HT-29 (cell line): ENCODE results near the gene CKAP2L. TPM values are rescaled to one million over a fixed set of nuclear protein-coding genes. Genes with fewer than 3 reads are reported as not detected.

Source experiments
- DNase-seq: peaks from one replicate; pipeline ENCODE4 v3.0.0-alpha.2; 2015; ENCODE audit warnings: low spot score
- total RNA-seq: library from RNA; depleted of rRNA; stranded (reverse); fragments of >200 nt; shearing (Covaris generic); gene quantifications from 2 replicates; pipeline ENCODE4 v1.2.3, GENCODE V29; 2014

CKAP2L gene
- total RNA-seq, 1 experiment from 2014 or later = 2.5 TPM

GRCh38 chr2:112765251-112765650 is 842 bp upstream of the CKAP2L start:
- DNase-seq = no peak

DNA sequence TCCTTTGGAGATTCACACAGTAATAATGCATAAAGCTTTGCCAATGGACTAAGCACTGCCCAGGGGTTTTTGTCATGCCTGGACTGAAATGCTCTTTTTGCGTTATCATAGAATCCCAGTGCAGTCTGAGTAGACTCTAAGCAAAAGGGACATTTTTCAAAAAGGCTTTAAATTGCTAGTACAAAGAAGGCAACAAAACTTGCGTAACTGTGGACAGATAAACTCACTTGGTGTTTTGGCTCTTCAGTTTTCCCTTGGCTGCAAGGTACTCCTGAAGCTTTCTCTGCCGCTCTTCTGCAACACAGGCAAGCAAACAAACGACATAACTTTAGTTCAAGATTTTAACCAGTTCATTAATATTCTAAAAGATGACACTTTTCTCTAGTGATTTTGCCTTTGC is 2.1 kb downstream of the CKAP2L start:
- DNase-seq = no peak

- DNase-seq = no peak
Measured at GRCh38 chr2:112760149-112760548, 4.3 kb downstream of the CKAP2L start.

- no peak for DNase-seq
Measured at GRCh38 chr2:112758711-112759110, 5.7 kb downstream of the CKAP2L start.

DNA sequence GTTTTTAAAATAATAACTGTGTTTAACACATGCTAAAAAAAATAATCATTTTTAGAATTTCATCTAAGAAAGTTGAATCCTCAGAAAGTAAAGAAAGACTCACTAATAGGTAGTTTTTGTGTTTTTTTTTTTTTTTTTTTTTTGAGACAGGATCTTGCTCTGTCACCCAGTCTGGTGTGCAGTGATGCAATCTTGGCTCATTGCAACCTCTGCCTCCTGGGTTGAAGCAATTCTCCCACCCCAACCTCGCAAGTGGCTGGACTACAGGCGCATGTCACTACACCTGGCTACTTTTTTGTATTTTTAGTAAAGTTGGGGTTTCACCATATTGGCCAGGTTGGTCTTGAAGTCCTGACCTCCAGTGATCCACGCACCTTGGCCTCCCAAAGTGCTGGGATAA is 7.1 kb downstream of the CKAP2L start:
- no peak for DNase-seq

GRCh38 chr2:112756207-112756606 is 8.2 kb downstream of the CKAP2L start:
- no peak for DNase-seq

- DNase-seq = no peak
Measured at GRCh38 chr2:112755444-112755843, 9.0 kb downstream of the CKAP2L start.

DNA sequence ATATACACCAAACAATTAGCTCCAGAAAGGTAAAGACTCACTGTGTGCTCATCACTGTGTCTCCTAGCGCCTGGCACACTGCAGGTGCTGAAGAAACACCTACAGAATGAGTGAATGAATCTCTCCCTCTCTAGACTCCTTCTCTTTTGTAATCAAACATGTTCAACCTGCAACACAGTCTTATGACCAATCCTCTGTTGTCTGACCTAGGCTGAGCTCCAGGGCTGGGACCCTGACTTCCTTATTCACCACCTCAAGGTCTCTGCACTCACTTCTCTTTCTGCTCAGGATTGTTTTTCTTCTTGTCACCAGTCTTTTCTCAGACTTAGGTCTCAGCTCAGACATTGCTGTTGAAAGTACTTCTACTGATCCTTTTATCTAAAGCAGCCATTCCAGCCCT is 9.8 kb downstream of the CKAP2L start:
- no peak for DNase-seq

DNA sequence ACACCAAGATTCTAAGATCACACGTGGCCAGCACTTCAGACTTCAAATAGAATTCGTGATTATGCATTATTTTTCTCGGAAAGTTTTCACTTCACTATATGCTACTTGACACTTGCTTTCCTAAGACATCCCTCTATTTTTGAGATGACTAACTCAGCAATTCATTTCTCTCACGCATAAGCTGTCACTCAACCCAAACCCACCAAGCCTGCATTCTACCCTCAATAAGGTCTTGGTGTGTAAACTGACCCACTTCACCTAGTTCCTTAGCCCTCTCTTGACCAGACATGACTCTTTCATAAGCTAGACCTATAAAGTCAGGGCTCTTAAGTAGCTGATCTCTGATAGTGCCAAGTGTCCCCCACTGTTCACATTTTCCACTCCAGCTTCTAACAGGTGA is 11.7 kb downstream of the CKAP2L start:
- no peak for DNase-seq

GRCh38 chr2:112751451-112752197 is 12.8 kb downstream of the CKAP2L start:
- DNase-seq = no peak

- DNase-seq = no peak
Measured at GRCh38 chr2:112750560-112750843, 13.9 kb downstream of the CKAP2L start.

DNA sequence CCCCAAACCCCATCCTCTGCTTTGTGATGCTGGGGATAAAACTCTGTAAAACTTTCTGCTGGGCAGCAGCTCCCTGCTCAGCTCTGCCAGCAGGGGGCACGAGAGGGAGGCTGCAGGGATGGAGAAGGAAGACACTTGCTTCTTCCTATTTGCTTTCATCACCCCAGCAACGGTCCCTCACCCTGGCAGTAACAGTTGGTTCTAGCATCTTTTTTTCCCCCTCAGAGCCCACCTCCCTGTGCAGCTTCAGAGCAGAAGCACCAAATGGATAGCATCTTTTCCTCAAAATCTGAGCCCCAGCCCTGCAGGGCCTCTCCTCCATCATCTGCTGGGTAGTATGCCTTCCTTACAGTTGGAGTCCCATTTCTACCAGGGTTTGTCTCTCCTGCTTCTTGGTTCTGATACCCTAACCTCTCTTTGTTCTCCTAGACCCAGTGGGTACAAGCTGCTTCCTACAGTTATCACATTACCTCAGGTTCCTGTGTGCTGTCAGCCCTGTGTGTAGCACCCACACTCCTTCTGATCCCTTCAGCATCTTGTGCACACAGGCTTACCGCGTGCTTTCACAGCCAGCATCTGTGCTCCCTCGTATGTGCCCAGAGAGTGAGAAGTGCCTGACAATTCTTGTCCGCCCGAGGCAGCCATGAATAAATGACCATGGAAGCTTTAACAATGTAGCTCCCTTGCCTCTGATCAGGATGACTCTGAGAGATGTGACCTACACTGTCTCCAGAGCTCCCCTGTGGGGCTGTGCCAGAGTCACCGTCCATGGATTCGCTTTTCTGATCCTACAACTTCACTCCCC is 14.5 kb downstream of the CKAP2L start:
- peak; percentile 81 for DNase-seq

DNA sequence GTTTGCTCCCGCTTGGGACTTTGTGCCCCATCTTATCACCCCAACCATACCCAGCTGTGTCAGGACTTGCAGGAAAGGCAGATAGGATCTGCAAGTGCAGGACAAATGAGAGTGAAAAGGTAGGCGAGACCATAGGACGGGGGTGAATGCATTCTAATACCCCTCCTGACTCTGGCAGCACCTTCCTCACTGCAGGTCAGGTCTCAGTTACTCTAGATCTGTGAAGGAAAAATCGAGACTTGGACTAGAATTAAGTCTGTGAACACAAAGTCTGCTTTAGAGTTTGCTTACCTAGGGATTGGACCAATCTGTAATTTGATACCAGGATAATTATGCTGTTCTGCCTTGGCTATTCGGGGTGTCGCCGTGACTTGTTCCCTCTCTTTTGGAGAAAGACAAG is 23.9 kb downstream of the CKAP2L start:
- no peak for DNase-seq

DNA sequence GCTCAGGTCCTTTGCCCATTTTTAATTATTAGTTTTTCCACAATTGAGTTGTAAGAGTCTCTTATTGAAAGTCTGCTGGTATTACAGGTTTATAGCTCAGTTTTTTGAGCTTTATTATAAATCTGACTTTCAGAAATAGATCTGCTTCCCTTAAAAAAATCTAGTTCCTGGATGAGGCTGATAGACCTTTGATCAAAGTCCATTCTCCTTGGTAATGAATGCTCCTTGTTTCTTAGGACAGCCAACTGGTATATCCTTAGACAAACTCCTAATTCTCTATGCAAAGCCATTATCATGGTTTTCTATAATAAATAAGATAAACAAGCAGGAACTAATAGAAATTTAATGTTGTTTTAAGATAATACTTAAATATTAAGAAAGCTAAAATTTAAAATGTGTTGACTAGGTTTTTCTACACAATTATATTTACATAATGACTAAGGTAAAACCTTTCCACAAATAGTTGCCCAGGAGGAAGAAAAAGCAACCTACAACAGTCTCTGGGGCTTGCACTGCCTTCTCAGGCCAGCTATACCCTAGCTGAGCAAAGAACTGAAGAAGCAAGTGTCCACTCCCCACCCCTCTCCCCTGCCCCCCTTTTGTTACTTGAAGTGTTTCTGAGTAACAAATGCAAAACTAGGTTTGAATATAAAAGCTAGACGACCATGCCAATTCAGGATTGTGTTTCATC is 26.7 kb downstream of the CKAP2L start:
- DNase-seq = peak; percentile 31

DNA sequence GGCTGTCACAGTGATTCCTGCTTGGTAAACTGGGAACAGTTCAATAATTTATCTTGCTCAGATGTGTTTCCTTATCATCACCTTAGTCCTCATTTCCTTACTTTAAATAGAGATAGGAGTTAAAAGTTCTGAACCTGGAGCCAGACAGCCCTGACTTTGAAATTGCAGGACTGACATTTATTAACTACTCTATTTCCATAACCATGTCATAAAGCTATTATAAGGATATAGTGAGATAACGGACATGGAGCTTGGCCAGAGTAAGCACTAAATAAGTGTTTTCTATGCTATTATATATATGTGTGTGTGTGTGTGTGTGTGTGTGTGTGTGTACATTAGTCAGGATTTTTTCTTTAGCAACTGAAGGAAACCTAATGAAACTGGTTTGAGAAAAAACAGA is 30.5 kb downstream of the CKAP2L start:
- DNase-seq = no peak

- DNase-seq = no peak
Measured at GRCh38 chr2:112733456-112733855, 31.0 kb downstream of the CKAP2L start.

DNA sequence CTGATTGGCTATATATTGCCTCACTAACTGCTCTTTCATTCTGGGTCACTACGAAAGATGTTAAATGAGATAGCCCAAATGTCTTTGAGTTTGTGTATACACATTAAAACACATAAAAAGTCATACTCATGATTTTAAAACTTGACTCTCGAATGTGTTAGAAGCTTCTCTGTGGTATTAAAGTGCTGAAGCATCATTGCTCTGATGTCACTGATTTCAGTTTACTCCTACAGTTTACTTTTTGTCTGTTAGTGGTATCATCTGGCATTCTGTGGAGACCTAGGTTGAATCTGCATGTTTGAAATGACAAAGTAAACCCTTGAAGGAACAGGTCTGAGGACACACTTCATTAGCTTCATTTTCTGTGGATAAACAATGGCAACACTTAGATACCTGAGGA is 32.9 kb downstream of the CKAP2L start:
- DNase-seq = no peak

DNA sequence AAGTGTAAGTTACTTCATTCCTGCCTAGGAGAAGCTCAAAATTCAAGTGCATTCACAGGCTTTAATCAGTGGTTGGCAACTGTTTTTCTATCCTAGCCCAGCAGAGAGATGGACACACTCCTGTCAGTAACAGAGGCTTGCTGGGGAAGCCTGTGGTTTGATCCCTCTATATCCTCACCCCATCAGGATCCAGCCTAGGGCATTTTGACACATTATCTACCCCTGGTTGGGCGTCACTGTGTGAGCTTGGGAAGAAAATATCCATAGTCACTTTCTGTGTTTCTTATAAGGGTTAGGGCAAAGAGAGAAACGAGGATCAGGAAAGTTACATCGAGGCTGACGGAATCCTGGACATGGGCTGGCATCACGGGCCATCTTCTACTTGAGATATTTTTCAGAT is 33.6 kb downstream of the CKAP2L start:
- DNase-seq = no peak

GRCh38 chr2:112730216-112730615 is 34.2 kb downstream of the CKAP2L start:
- no peak for DNase-seq

DNA sequence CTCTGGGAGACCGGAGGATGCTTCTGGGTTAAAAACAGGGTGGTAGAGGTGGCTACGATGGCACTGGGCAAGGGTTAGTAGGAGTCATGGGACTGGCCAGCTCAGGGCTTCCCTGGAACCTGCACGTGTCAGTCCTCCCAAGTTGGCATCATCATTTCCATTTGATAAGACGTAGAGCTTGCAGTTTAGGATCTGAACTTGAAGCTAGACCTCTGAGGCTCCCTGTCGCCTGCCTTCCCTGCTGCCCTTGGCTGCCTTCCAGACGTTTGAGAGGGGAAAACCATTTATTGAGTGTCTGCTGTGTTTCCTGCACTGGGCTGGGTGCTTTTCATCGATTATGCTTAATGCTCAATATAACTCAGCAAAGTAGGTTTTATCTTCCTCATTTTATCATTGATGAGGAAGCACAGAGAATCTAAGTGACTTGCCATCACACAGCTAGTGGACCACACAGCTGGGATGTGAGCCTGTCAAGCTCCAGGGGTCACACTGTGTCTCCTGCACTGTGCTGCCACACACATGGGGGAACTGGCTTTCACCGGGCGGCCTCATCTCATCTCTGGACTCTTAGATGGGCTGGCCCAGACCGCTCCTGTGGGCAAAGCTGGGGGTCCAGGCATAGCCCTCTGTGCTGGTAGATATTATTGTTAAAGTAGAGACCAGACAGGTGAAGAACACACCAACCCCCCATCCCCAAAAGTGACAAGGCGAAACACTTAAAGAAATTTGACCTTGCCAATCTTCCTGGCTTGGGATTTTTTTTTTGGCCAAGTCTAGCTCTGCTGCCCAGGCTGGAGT is 35.8 kb downstream of the CKAP2L start:
- no peak for DNase-seq

GRCh38 chr2:112728029-112728362 is 36.4 kb downstream of the CKAP2L start:
- DNase-seq = no peak
